PFSK-1 (cell line): Measurements from ENCODE around the gene CCDC93.

Experiments used
- FOXP2 ChIP-seq: optimal IDR thresholded peaks from 2 replicates; pipeline ENCODE3; 2011; ENCODE audit warnings: borderline replicate concordance, control low read depth, inconsistent platforms; ENCODE audit not compliant: insufficient read depth; ENCODE audit errors: extremely low read length, extremely low read depth
- POLR2AphosphoS5 ChIP-seq: IDR thresholded peaks from 2 replicates; pipeline ENCODE4 v1.6.1; 2012; ENCODE audit warnings: low read depth, mild to moderate bottlenecking, control low read depth, low read length, moderate library complexity
- SIN3A ChIP-seq: IDR thresholded peaks from 2 replicates; pipeline ENCODE4 v1.6.1; 2012; ENCODE audit warnings: mild to moderate bottlenecking, low read length, moderate library complexity, borderline replicate concordance; ENCODE audit not compliant: insufficient read depth
- TAF1 ChIP-seq: IDR thresholded peaks from 2 replicates; pipeline ENCODE4 v1.6.1; 2012; ENCODE audit warnings: low read length, control low read depth, borderline replicate concordance; ENCODE audit not compliant: insufficient read depth
- TF ChIP-seq, protein P1 (sequence below), 2 experiments: IDR thresholded peaks; 2 replicates each; pipeline versions ENCODE4 v1.6.1 to v1.8.0; 2011 to 2012; ENCODE audit warnings: low read depth in 2 of 2, low read length in 2 of 2, control low read depth in 1 of 2, inconsistent platforms in 1 of 2, mild to moderate bottlenecking in 1 of 2, moderate library complexity in 1 of 2; ENCODE audit not compliant: insufficient read depth in 1 of 2

CCDC93 gene

DNA sequence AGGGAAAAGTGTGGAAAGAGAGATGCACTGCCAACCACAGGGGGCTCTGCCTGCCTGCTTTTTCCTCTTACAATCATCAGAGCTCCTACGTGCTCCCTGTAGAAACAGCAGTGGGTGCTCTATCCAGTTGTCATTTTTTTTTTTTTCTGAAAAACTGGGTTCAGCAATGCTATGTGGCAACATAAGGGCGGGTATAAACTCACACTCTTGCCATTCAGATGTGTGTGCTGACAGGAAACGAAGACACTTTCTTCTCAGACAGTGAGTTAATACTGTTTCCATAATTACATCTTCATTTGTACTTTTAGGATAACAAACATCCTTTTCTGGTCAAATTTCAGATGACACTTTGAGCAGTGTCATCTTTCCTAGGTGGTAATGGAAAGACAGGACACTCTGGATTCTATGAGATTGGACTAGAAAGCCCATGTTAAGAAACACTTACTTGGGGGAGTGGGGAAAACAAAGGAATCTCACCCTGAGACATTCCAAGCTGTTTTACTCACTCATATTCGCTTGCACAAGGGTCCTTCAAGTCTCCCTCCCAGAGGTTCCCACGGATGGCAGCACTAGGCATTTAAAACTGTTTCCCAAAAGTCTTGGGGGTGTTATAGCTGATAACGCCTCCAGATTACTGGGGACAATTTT lies 41.3 kb downstream of the CCDC93 start:
- TF ChIP-seq POLR2AphosphoS5 (no peak), TAF1 (no peak), FOXP2 (no peak), SIN3A (no peak)
- TF ChIP-seq, protein P1, sequence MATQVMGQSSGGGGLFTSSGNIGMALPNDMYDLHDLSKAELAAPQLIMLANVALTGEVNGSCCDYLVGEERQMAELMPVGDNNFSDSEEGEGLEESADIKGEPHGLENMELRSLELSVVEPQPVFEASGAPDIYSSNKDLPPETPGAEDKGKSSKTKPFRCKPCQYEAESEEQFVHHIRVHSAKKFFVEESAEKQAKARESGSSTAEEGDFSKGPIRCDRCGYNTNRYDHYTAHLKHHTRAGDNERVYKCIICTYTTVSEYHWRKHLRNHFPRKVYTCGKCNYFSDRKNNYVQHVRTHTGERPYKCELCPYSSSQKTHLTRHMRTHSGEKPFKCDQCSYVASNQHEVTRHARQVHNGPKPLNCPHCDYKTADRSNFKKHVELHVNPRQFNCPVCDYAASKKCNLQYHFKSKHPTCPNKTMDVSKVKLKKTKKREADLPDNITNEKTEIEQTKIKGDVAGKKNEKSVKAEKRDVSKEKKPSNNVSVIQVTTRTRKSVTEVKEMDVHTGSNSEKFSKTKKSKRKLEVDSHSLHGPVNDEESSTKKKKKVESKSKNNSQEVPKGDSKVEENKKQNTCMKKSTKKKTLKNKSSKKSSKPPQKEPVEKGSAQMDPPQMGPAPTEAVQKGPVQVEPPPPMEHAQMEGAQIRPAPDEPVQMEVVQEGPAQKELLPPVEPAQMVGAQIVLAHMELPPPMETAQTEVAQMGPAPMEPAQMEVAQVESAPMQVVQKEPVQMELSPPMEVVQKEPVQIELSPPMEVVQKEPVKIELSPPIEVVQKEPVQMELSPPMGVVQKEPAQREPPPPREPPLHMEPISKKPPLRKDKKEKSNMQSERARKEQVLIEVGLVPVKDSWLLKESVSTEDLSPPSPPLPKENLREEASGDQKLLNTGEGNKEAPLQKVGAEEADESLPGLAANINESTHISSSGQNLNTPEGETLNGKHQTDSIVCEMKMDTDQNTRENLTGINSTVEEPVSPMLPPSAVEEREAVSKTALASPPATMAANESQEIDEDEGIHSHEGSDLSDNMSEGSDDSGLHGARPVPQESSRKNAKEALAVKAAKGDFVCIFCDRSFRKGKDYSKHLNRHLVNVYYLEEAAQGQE (IDR thresholded peaks at IDR 0.05; ENCODE audit: insufficient read depth in 1 of 2, low read depth in 2 of 2, low read length in 2 of 2) = no peak

DNA sequence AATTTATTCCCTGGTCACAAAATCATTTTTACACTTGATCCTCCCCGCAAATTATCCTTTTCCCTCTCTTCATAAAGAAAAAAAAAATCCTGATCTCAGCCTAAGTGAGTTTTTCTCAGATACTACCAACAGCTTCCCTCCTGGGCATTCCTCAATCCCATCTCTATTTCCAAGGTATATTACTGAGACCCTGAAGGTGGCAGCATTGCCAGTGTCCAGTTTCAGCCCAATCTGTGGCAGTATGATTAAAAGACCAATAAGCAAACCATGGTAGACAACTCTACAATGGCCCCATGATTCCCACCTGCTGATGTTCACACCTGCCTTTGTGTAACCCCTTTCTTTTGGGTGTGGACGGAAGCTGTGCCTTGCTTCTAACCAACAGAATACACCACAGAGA lies 45.1 kb downstream of the CCDC93 start:
- TF ChIP-seq POLR2AphosphoS5 = no peak
- TF ChIP-seq, protein P1 (IDR thresholded peaks at IDR 0.05; ENCODE audit: insufficient read depth in 1 of 2, low read depth in 2 of 2, low read length in 2 of 2) = no peak
- no peak for TF ChIP-seq FOXP2
- TF ChIP-seq TAF1 = no peak

DNA sequence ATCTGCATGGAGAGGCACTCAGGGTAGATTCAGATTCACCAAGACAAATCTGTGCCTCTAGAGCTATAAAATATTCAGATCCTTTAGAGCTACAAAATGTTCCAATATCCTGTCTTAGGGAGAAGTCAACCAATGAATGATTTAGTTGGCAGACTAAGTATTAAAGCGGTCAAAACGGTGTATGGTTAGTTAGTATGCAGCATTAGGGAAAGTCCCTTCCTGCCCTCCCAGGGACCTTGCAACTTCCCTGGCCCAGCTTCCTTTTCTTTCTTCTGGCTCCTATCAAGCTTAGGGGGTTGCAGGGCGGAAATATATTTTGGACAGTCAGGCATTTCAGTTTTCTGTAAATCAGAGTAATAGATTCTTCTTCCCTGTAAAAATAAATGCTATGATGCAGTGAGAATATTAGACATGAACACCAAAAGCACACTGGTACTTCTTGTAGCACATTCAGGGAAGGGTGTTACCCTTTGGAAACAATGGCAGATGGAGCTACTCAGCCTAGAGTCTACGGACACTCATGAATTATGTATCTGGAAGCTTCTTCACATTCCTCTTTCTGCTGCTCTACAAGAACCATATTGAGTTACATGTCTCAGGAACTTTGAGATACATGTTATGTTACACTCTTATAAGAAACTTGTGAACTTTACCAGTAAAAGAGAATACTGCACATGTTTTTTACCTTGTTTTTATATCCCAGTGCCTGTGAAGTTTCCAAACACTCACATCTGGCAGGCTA lies 45.7 kb downstream of the CCDC93 start:
- TF ChIP-seq, protein P1 (IDR thresholded peaks at IDR 0.05; ENCODE audit: insufficient read depth in 1 of 2, low read depth in 2 of 2, low read length in 2 of 2) = no peak
- TF ChIP-seq SIN3A (no peak), FOXP2 (no peak)

DNA sequence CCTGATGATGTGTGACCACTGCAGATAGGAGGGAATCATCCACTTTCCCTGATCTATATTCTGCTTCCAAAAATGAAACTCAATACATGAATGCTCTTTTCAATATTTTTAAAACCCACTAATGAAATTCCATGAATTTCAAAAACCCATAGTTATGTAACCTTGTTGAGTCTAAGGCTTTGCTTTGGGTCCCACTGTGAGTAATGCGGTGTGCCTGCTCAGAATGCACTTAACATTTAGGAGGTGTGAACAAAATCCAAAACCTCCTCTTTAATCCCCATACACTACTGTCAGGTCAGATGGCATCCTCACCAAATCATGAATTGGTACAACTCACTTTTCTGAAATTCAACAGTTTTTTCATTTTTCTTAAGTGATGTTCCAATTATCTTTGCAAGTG lies 50.4 kb downstream of the CCDC93 start:
- TF ChIP-seq, protein P1 (IDR thresholded peaks at IDR 0.05; ENCODE audit: insufficient read depth in 1 of 2, low read depth in 2 of 2, low read length in 2 of 2) = no peak
- TF ChIP-seq POLR2AphosphoS5 (no peak), FOXP2 (no peak), TAF1 (no peak), SIN3A (no peak)
